ENCODE results near the gene P2RY10.
"Not testable (repeated sequence)": the region's sequence is repeated elsewhere in the genome, so short reads cannot be mapped to it uniquely, and the experiment has no call there.

The P2RY10 gene

DNA sequence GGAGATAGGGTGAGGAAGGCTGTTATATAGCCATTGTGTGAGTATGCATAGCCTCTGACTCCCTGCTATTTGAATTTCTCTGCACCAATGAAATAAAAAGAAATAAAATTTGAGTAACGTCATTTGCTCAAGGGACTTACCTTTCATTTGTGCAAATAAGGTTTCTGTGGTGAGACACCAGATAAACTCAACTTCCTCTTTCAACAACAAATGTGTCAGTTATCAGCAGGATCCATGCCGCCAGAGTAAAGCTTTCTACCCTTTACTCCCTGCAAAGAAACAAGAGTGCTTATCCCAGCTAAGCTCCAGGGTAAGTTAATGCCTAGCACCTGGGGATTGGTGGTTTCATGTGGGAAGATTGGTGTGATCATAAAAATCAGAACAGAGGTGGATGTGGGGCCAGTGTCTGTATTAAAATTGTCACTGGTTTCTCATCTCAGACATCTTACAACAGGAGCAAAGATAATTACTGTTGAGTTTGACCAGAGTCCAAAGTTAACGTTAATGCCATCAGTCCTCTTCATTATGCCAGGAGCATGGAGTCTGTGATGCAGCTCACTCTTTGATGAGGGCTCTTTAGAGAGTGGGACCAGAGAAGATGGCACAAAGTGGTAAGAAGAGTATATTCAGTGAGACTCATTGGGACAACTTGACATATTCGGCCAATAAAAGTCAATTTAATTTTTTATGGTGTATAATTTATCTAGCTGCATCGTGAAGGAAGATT is at the start of gene P2RY10:
Gene P2RY10 (plus strand): TSS at position 206 of the 727 bp plus-strand sequence. CDS start 15,130 bp downstream, outside the sequence.
- no peak for DNase-seq (ENCODE audit: low spot score)

- DNase-seq (ENCODE audit: low spot score), result no peak
Measured at GRCh38 chrX:78922754-78923153, 22.4 kb upstream of the P2RY10 start.

- no peak for DNase-seq (ENCODE audit: low spot score)
Measured at GRCh38 chrX:78923198-78924015, 21.8 kb upstream of the P2RY10 start.

GRCh38 chrX:78931814-78932213 is 13.4 kb upstream of the P2RY10 start:
- DNase-seq (ENCODE audit: low spot score), result no peak

- no peak for DNase-seq (ENCODE audit: low spot score)
Measured at GRCh38 chrX:78934866-78935265, 10.3 kb upstream of the P2RY10 start.

DNA sequence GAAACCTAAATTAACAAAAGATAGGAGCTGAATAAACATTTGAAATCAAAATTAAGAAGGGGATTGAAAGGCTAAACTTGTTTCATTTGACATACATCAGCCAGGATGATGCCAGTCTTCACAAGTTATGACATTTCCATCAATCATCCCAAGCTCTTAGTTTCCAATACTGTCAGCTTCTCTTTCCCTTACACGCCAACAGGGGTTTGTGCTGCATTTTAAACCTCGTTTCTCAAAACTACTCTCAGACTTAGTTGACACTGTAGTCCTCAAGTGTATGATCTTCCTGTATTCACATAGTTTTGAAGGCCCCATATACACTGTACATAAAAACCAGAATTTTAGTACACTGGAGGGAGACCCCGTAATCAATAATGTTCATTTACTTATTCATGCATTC is 840 bp upstream of the P2RY10 start:
- no peak for DNase-seq (ENCODE audit: low spot score)

GRCh38 chrX:78946178-78946931 is 1.2 kb downstream of the P2RY10 start:
- no peak for DNase-seq (ENCODE audit: low spot score)

DNA sequence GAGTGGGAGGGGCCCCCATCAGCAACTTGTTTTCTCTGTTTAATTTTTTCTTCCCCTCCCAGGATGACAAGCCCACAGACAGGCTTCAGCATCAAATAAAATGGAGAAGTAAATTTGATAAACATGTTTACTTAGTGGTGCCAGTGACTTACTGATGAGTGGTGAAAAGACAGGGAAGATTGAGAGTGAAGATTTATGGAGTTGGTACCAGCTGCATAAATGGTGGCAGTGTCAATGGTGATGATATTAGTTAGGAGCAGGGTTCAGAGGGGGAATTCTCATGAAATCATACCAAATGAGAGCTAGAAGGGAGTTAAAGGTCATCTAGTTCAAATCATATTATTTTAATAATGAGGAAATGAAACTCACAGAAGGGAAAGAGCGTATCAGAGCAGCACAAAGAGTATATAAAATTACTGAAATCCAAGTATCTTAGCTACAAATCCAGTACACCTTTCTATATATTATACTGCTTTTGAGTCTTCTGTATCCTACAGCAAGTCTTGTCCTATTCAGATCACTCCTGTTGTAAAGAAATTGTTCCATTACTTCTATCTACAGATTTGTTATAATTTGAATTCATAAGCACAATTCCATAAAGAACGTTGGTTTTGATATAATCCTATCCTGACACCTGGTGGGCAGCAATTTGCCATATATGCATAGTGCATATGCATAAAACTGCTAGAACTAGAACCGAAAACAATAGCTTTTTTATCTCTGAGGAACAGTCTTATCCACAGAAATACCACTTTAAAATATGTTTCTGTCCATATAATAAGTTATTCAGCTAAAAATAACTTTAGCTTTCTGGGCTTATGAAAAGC is 5.0 kb downstream of the P2RY10 start:
- no peak for DNase-seq (ENCODE audit: low spot score)

DNA sequence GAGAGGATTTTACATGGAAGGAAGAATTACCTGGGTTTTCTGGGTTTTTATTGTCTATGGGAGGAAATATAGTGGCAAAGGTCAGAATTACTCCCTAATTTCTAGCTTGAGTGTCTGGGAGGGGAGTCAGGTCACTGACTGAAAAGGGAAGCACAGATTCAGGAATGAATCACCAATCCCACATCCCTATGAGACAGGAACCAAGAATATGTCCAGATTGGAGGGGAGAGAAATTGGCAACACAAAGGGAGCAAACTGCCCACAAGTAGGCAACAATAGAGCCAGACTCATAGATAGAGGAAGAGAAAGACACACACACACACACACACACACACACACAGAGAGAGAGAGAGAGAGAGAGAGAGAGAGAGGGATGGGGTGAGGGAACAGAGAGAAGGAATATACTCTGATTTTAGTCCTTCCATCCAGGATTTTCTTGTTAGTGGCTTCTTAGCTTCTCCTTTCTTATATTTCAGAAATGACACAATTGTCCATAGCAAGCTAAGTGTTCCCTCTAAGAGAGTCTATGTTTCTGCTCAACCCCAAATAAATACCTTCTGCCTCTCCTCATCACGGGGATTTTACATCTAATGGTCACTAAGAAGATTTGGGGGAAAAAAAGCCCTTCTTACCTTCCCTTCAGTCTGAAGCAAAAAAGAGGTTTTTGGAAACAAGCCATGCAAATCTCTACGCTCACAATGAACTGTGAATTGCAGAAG is 12.0 kb downstream of the P2RY10 start:
- DNase-seq (ENCODE audit: low spot score), result no peak

- DNase-seq (ENCODE audit: low spot score), result no peak
Measured at GRCh38 chrX:78957768-78958130, 12.6 kb downstream of the P2RY10 start.

GRCh38 chrX:78958419-78959116 is 13.4 kb downstream of the P2RY10 start:
- no peak for DNase-seq (ENCODE audit: low spot score)

GRCh38 chrX:78960888-78961287 is 15.7 kb downstream of the P2RY10 start:
- DNase-seq (ENCODE audit: low spot score), result no peak

- DNase-seq (ENCODE audit: low spot score), result no peak
Measured at GRCh38 chrX:78964598-78964997, 19.4 kb downstream of the P2RY10 start.

GRCh38 chrX:78979789-78980464 is 34.7 kb downstream of the P2RY10 start:
- DNase-seq (ENCODE audit: low spot score), result no peak

DNA sequence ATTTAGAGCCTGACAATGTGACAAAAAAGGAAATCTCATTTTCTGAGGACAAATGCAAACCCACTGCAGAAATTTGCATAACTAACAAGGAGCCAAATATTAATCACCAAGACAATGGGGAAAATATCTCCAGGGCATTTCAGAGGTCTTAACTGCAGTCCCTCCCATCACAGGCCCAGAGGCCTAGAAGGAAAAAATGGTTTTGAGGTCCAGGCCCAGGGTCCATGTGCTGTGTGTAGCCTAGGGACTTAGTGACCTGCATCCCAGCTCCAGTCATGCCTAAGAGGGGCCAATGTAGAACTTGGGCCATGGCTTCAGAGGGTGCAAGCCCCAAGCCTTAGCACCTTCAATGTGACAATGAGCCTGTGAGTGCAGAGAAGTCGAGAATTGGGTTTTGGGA is 44.2 kb downstream of the P2RY10 start:
- no peak for DNase-seq (ENCODE audit: low spot score)

DNA sequence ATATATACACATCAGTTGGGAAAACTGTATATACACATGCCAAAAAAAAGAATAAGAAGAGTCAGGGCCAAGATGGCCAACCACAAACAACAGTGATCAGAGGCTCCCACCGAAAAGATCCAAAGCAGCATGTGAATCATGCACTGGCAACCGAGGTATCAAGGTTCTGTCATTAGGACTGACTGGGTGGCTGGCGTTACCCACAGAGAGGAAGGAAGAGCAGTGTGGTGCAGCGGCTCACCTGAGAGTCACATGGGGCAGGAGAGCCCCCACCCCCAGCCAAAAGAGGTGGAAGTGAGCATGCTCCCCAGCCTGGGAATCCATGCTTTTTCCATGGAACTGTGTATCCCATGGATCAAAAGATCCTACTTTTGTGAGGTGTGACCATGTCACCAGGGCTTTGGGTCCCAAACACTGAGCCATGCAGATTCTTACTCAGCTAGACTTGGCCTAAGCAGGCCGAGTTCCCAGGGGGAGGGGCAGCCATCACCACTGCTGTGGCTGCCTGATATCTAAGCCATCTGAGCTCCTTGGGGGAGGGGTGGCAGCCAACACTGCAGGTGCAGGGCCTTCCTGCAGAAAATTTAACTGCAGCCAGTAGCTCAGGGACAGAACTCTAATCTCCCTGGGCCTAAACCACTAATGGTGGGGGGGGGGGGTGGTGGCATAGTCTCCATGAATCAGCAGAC is 52.8 kb downstream of the P2RY10 start:
- no peak for DNase-seq (ENCODE audit: low spot score)

- DNase-seq (ENCODE audit: low spot score), result not testable (repeated sequence)
Measured at GRCh38 chrX:79007540-79007939, 62.3 kb downstream of the P2RY10 start.

Data from HuH-7.5 (cell line).